ENCODE measurements around the gene NCOA3. TPM values are rescaled to one million over a fixed set of nuclear protein-coding genes. Genes with fewer than 3 reads are reported as not detected.

NCOA3 gene
- total RNA-seq, 6 donors from 2014 or later: 27.9 to 54.7 (median 38.9) TPM

GRCh38 chr20:47489448-47489872, 12.2 kb upstream of the NCOA3 start:
- Histone ChIP-seq H3K36me3 (no peaks in the 10 kb centered on the region), H3K27ac (peak overlapping the region; percentile 43 to 73 (median 54)), H3K9me3 (no peaks in the 10 kb centered on the region), H3K4me1 (peaks cover 24 to 34% (median 30%) of the 10 kb centered on the region in 4 donors), H3K27me3 (no peaks in the 10 kb centered on the region), H3K4me3 (no peak overlapping the region)
- peak in 1 of 2 donors; percentile 50 for DNase-seq
- TF ChIP-seq POLR2AphosphoS5 (IDR thresholded peaks at IDR 0.05) (peak in 1 of 2 donors; percentile 28), CTCF (IDR thresholded peaks at IDR 0.05) (no peak), EP300 (IDR thresholded peaks at IDR 0.05) (no peak)
- ATAC-seq (ENCODE audit: low FRiP score in 2 of 2): peak; percentile 25 to 49
- WGBS, 2 donors: 61 to 65% methylated on average over 8 of the region's 8 CpGs

GRCh38 chr20:47490795-47491194, 10.9 kb upstream of the NCOA3 start:
- no peak for ATAC-seq (ENCODE audit: low FRiP score in 2 of 2)
- Histone ChIP-seq H3K27ac (no peak overlapping the region), H3K4me1 (peaks cover 24 to 34% (median 30%) of the 10 kb centered on the region in 4 donors), H3K27me3 (no peaks in the 10 kb centered on the region), H3K4me3 (no peak overlapping the region), H3K36me3 (no peaks in the 10 kb centered on the region), H3K9me3 (no peaks in the 10 kb centered on the region)
- no peak for DNase-seq
- 89 to 94% methylated on average over 2 of the region's 2 CpGs for WGBS, 2 donors
- no peak for TF ChIP-seq CTCF (IDR thresholded peaks at IDR 0.05)
- TF ChIP-seq POLR2A (IDR thresholded peaks at IDR 0.05): no peak
- TF ChIP-seq POLR2AphosphoS5 (IDR thresholded peaks at IDR 0.05): no peak
- TF ChIP-seq EP300 (IDR thresholded peaks at IDR 0.05): no peak

- peak overlapping the region in 3 of 4 donors; percentile 55 to 79 (median 74) for H3K27ac ChIP-seq
- TF ChIP-seq POLR2AphosphoS5 (IDR thresholded peaks at IDR 0.05) (no peak), EP300 (IDR thresholded peaks at IDR 0.05) (no peak), CTCF (IDR thresholded peaks at IDR 0.05) (no peak), POLR2A (IDR thresholded peaks at IDR 0.05) (no peak)
- ATAC-seq (ENCODE audit: low FRiP score in 2 of 2): no peak
Observed at GRCh38 chr20:47492284-47492683, 9.4 kb upstream of the NCOA3 start.

GRCh38 chr20:47493175-47493962, 8.3 kb upstream of the NCOA3 start:
- no peak for TF ChIP-seq CTCF (IDR thresholded peaks at IDR 0.05)
- no peak for TF ChIP-seq EP300 (IDR thresholded peaks at IDR 0.05)
- TF ChIP-seq POLR2A (IDR thresholded peaks at IDR 0.05): no peak
- no peak for TF ChIP-seq POLR2AphosphoS5 (IDR thresholded peaks at IDR 0.05)
- peak; percentile 88 to 92 for ATAC-seq (ENCODE audit: low FRiP score in 2 of 2)
- Histone ChIP-seq H3K27me3 (no peaks in the 10 kb centered on the region), H3K27ac (peak overlapping the region; percentile 47 to 79 (median 64)), H3K9me3 (no peaks in the 10 kb centered on the region), H3K4me3 (no peak overlapping the region), H3K4me1 (peaks cover 17 to 24% (median 21%) of the 10 kb centered on the region in 4 donors), H3K36me3 (no peaks in the 10 kb centered on the region)
- 8 to 10% methylated on average over 3 of the region's 3 CpGs for WGBS, 2 donors
- peak in 1 of 2 donors; percentile 83 for DNase-seq

More at GRCh38 chr20:47492284-47492683, 9.4 kb upstream of the NCOA3 start:
- H3K36me3 ChIP-seq: no peaks in the 10 kb centered on the region
- 91 to 96% methylated on average over 3 of the region's 3 CpGs for WGBS, 2 donors
- no peak for DNase-seq
- H3K4me3 ChIP-seq: no peak overlapping the region
- H3K4me1 ChIP-seq: peaks cover 23 to 30% (median 27%) of the 10 kb centered on the region in 4 donors
- no peaks in the 10 kb centered on the region for H3K9me3 ChIP-seq
- no peaks in the 10 kb centered on the region for H3K27me3 ChIP-seq
